Measurements from ENCODE around the gene SLC6A6. TPM values are rescaled to one million over a fixed set of nuclear protein-coding genes. Genes with fewer than 3 reads are reported as not detected.

The SLC6A6 gene
- polyA plus RNA-seq, 4 donors, result 16.0 to 26.0 (median 21.2) TPM

DNA sequence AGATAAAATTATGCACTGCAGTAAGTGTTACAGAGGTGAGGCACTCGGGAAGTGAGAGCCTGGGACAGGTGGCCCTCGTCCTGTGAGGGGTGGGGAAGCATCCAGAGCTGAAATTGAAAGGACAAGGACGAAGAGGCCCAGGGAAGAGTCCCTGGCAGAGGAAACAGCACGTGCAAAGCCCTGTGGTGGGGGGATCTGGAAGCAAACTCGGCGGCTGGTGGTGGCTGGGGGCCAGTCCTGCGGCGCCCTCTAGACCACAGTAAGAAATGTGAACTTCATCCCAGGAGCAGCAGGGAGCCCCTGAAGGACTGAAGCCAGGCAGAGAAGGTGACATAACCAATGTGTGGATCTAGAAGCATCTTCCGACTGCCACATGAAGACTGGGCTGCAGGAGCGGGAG is 94.9 kb downstream of the SLC6A6 start:
- DNase-seq (ENCODE audit: low read depth in 4 of 4, low spot score in 2 of 4), result no peak

DNA sequence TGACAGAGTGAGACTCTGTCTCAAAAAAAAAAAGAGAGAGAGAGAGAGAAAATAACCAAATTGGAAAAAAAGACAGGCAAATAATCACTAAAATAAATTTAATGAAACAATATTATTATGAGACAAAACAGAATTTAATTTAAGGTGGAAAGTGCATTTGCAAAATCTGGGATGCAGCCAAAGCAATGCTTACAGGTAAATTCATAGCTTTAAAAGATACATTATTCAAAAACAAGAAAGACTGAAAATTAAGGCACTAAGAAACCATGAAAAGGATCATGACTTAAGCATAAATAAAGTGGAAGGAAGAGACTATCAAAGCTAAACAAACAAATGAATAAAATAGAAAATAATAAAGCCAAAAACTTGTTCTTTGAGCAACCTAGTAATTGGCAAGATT is 100.1 kb downstream of the SLC6A6 start:
- DNase-seq (ENCODE audit: low read depth in 4 of 4, low spot score in 2 of 4), result no peak

DNA sequence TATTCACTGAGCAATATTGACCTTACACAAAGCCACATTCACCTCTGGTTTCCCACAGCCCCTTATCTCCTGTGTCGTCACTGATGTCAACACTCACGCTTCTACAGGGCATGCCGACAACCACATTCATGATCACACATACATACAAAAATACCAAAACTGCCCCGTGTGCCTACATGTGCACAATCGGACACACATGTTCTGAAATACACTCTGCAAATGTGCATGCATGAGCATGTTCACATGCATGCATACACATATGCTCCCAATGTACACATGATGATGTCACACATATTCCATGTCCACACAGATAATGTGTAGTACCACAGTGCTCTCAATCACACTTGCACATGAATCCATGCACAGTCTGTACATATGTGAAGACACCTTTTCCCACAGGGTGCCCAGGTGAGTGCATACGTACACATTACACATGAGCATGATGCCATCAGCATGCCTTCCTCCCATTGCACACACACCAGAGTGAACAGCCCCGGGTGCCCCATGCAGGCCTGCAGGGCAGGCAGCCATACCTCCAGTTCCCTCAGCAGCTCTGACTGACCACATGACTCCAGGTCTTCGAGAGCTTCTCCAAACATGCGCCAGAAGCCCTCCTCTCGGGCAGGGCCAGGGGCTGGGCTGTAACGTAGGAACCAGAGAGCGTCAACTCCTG is 100.8 kb downstream of the SLC6A6 start:
- no peak for DNase-seq (ENCODE audit: low read depth in 4 of 4, low spot score in 2 of 4)

DNA sequence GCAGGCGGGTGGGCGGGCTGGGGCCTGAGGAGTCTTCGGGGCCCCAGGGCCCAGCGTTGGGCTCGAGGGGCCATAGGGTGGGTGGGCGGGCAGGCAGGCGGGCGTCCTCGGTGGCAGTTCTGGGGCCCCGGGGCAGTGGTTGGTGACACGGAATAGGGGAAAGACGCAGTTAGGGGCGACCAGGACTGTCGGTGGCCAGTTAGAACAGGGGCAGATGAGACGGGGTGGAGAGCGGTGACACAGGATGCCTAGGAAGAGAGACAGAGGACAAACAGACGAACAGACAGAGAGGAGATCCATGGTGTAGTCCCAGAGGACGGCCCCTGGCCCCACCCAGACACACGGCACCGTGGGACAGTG is 101.3 kb downstream of the SLC6A6 start:
- DNase-seq (ENCODE audit: low read depth in 4 of 4, low spot score in 2 of 4), result no peak

DNA sequence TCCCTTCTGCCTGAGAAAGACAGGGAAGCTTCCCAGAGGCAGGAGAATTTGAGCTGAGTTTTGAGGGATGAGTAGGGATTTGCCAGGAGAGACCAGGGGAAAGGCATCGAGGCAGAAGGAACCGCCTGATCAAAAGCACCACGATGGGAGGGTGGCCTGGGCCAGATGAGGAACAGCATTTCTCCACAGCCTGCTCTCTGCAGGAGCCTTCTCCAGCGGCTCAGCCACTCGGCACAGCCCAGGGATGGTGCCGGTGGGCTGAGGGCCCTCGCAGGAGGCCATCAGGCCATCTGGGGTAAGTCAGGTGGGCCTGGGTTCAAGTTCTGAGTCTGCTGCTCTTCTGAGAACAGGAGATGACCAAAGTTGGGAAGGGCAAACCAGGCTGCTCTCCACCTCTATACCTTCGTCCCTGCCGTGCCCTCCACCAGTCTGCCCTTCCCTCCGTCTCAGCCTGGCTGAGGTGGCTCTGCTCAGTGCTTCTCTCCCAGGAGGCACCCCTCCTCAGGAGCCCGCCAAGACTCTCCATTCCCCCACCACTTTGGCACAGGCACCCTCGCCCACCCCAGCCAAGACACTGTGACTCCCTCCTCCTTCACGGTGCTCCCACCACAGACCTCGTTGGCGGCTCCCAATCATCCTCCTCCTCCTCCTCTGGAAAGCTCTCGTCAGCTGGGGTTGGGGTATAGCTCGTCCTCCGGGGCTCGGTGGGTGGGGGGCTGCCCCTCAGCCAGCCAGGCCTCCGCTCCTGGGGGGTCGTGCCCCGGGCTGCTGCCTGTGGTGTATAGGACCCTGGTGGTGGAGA is 102.8 kb downstream of the SLC6A6 start:
- no peak for DNase-seq (ENCODE audit: low read depth in 4 of 4, low spot score in 2 of 4)

DNA sequence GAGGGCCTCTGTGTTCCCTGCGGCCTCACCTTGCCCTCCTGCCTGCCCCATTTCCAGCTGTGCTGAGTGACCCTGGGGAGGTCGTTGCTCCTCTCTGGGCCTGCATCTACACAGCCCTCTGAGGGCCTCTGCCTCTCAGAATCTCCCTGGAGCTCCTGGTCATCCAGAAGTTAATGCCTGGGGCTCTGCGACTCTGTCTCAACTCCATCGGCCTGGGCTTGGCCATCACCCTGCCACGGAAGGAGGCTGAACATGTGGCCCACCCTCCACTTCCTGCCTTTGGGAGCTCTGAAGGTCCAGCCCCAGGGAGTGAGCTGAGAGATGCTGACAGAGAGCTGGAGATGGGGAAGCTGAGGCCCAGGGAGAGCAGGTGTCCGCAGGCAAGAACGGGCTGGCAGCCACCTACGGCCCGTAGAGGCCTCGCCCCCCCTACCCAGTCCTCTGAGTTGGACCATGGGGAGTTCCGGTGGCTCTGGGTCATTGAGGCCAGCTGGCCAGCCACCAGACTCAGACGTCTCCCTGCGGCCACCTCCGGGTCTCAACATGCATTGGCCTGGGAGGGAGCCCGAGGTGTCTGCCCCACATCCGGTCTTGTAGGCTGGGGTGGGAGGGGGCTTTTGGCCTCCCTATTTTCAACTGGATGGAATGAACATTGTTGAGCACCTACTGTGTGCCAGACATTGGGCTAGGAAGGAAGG is 103.5 kb downstream of the SLC6A6 start:
- DNase-seq (ENCODE audit: low read depth in 4 of 4, low spot score in 2 of 4), result no peak

DNA sequence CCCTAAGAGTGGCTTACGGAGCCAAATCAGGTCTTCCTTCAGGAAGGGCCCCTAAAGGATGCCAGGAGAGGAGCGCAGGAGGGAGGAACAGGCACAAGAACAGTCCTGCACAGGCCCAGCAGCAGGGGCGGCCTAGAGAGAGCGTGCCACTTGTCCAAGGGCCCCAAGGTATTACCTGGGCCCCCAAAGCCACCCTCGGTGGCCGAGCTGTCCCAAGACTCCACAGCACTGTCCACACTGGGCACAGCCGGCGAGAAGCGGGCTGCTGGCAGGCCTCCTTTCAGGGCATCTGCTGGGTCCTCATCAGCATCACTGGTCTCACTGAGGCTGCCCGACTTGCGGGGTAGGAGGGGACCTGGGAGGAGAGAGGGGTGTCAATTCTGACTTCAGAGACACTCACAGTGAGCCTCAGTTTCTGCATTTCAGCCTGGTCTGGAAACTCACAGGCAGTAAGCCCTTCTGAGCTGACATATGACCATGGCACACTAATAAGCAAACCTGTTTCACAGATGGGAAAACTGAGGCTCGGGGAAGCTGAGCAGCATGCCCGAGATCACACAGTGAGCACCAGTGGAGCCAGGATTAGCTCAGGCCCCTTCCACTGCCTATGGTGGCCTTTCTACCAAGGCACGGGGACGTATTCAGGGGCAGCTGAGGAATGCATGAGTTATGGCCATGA is 104.4 kb downstream of the SLC6A6 start:
- no peak for DNase-seq (ENCODE audit: low read depth in 4 of 4, low spot score in 2 of 4)

DNA sequence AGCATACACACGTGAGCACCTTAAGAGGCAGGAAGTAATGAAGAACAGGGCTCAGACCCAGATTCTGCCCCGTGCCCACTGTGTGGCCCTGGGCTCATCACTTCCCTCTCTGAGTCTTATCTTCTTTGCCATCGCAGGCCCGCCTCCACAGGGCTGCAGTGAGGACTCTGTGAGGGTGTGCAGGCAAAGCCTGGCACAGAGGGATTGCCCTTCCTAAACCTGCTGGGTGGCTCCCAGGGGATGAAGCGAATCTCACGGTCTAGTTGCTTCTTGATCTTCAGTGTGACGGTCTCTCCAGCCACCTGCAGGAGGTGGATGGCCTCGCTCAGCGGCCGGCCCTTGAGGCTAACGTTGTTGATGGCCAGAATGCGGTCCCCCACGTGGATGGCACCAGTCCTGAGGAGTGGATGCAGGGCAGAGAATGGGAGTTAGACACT is 104.9 kb downstream of the SLC6A6 start:
- no peak for DNase-seq (ENCODE audit: low read depth in 4 of 4, low spot score in 2 of 4)

DNA sequence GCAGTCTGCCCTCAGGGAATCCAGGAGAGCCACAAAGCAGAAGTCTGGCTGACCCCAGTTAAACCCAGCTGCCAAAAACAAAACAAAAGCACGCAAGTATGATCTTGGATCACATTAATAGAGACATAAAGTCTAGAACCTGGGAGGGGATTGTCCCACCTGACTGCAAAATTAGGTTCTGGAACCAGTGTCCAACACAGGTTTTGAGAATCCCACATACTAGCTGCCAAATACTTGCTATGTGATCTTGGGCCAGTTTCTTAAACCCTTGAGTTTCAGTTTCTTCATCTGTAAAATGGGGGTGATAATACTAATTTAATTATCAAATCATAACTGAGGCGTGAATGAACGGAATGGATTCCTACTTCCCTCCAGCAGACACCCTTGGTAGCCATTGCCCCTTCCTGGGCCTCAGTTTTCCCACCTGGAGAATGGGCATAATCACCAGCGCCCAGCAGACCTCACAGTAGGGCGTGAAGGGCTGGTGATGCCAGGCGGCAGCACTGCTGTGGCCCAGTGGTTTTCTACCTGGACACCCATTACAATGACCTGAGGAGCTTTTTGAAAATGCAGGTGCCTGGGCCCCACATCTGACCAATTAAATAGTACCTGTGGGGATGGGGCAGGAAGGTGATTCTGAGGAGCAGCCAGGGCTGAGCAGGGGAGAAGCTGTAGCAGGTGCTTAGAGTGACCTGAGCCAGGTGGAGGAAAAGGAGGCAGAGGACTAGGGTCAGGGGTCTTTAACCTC is 105.5 kb downstream of the SLC6A6 start:
- no peak for DNase-seq (ENCODE audit: low read depth in 4 of 4, low spot score in 2 of 4)

DNA sequence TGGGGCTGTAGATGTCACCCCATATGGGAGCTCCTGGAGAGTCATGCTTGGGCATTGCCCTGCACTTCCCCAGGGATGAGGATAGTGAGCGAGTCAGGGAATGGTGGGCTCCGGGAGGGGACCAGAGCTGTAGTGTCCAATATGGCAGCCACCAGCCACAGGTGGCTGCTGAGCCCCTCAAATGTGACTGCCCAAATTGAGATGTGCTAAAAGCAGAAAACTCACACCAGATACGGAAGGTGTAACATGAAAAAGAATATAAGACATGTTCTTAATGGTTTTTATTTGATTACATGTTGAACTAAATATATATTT is 106.1 kb downstream of the SLC6A6 start:
- DNase-seq (ENCODE audit: low read depth in 4 of 4, low spot score in 2 of 4), result no peak

DNA sequence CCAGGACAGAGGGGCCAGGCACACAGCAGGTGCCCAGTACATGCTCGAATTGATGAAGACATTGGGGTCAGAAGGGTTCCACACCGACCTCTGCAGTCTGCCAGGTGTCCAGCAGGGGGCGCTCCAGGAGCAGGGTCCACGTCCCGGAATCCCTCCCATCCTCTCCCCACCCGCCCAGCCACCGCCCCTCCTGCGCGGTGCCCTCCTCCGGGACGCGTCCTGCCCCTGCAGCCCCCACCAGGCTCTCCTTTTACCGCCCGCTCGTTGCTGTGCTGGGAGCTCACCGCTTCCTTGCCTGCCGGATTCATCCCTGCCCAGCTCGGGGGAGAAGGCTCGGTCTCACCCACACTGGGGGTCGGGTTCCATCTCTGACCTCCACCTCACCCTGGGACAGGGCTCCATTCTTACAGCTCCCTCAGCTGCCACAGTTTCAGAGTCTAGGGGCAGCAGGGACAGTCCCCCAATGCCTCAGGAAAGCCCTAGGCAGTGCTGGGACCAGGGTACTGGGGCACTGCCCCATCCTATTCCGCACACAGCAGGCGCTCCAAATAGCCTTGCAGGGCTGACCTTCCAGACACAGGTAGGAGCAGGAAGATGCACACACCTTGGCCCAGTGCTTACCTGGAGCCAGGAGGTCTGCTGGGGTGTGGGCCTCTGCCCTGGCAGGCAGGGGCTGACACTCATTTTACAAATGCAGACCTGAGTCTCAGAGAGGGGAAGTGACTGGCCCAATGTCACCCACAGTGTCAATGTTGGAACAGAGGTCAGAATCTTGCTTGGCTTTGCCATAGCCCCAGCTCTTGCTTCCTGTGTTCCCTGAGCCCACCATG is 106.8 kb downstream of the SLC6A6 start:
- peak in 3 of 4 donors; percentile 13 to 31 (median 18) for DNase-seq (ENCODE audit: low read depth in 4 of 4, low spot score in 2 of 4)

DNA sequence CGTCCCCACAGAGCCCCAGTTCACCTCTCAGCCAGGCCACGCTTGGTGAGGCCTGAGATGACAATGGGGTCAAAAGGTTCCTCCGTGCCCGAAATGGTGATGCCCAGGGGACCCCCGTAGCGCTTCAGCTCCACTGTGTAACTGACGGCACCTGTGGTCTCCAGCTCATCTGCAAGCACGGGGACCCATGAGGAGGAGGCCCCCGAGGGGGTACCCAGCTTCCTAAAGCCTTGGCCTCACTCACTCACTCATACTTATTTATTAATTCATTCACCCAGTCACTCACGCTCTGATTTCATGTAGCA is 107.3 kb downstream of the SLC6A6 start:
- DNase-seq (ENCODE audit: low read depth in 4 of 4, low spot score in 2 of 4), result no peak

DNA sequence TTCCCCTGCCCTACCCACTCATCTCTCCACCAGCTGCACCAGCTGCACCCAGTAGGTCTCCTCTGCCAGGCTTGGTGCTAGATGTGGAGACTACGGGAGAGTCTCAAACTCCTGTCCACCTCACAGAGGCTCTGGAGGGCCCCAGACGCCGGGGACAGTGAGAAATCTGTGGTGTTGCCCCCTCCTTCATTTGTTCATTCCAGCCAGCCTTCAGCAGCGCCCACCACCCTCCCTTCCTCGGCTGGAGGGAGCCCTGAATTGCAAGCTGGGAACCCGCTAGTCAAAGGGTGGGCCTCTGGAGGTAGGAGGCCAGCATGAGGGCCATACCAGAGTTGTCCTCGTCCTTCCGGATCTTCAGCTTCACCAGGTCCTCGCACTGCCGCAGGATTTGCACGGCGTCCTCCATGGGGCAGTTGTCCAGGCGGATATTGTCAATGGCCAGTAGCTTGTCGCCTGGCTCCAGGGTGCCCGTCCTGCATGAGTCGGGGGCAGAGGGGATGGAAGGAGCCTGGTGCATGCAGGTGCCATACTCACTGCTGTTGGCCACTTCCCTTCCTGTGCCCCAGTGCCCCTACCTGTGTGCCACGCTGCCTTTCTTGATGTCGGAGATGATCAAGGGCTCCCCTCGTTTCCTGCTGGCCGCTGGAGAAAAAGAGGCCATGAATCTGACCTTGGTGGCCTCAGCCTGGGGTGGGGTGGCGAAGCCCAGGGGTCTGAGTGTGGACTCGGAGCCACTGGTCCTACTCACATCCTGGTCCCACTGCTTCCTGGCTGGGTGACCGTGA is 108.6 kb downstream of the SLC6A6 start:
- no peak for DNase-seq (ENCODE audit: low read depth in 4 of 4, low spot score in 2 of 4)

DNA sequence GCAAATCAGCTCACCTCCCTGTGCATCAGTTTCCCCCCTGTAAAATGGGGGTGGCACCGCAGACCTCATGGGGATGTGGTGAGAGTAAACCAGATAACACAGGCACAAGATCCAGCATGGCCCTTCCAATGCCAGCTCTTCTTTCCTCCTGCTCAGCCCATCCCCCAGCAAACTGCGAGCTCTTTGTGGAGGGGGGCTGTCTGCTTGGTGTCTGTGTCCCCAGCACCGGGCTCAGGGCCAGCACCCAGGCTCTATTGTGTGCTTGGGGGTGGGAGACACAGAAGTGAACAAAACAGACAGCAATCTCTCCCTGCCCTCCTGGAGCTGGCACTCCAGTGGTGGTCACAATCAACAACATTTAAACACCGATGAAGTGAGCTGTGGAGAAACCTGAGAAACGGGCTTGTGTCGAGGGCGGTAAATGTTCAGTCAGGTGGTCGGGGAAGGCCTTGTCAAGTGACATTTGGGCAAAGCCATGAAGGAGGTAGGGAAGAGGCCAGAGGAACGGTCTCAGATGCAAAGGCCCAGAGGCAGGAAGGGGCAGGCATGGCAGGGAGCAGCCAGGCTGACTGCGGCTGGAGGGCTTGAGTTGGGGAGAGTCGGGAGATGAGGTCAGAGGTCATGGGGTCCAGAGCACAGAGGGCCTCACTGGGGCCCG is 109.3 kb downstream of the SLC6A6 start:
- DNase-seq (ENCODE audit: low read depth in 4 of 4, low spot score in 2 of 4), result no peak

DNA sequence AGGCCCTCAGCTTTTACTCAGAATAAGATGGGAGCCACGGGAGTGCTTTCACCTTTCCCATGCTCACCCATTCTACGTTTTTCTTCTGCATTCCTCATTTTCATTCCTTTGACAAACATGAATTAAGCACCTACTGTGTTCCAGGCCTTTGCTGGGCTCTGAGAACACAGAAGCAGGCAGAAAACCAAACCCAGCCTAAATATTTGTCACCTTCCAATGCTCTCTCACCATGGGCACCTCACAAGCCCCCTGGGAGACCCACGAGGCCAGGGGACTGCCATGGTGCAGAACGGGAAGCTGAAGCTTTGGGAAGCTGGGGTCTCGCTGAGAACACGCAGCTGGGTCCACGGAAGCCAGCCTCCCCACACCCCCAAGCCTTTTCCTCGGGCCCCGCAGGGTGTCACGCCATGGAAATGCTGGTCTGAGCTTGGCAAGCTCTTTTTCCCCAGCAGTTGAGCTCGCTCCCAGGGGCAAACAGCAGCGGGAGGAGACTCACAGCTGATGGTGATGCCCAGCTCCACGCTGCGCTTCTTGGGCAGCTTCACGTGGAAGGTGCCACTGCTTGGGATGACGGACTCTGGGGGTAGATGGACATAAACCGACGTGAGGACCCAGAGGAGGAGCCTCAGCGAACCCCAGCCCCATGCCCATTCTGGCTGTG is 110.0 kb downstream of the SLC6A6 start:
- DNase-seq (ENCODE audit: low read depth in 4 of 4, low spot score in 2 of 4), result no peak

DNA sequence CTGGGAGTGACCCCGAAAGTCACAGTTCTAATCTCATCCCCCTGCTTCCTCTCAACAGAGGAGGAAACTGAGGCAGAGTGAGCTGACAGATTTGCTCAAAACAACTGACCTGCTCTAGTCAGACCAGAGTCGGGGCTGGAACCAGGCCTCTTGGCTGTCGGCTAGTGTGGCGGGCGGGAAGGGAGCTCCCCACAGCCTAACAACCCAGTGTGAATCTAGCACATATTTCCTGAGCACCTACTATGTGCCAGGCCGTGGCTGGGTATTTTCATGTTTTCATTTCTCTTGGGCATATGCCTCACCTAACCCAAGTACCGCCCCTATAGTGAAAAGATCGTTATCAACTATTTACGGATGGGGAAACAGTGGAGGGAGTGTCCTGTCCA is 110.5 kb downstream of the SLC6A6 start:
- no peak for DNase-seq (ENCODE audit: low read depth in 4 of 4, low spot score in 2 of 4)

DNA sequence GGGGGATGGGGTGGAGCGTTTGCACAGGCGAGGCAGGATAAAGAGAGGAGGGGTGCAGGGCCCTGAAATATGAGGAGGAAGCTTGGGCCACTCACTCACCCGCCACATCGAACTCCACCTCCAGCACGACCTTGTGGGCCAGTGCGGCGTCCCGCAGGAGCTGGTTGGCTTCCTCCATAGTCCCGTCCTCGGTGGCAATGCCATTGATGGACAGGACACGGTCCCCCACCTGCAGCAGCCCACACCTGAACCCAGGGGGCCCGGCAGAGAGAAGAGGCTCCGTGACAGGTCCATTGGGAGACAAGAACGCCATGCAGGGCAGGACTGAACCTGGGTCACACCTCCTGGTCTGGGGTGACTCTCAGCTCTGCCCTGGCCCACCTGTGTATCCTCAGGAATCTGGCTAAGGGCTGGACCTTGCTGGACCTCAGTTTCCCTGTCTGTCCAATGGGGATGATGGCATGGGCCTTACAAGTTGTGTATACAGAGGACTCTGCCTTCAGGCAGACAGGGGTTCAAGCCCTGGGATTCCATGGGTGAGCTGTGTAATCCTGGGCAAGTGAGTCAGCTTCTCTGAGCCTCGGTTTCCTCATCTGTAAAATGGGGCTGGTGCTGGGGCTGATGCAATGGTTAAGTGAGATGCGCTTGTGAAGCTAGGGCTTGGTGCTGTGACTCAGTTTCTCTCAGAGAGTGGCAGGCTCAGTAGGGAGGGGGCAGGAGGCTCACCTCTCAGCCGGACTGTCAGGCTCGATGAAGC is 111.3 kb downstream of the SLC6A6 start:
- DNase-seq (ENCODE audit: low read depth in 4 of 4, low spot score in 2 of 4), result no peak
